HepG2 (cell line): ENCODE measurements around the gene SAMD4B. TPM values are rescaled to one million over a fixed set of nuclear protein-coding genes. Genes with fewer than 3 reads are reported as not detected.

Experiments used
- ATF5 ChIP-seq: sonication (generic); formaldehyde crosslinking; IDR thresholded peaks from 2 replicates; pipeline ENCODE4 v1.4.0; 2020; ENCODE audit warnings: mild to moderate bottlenecking, low read depth, missing genetic modification reagents
- ATF6 ChIP-seq: sonication (generic); formaldehyde crosslinking; conservative IDR thresholded peaks from 2 replicates; pipeline ENCODE4 v1.4.0; 2020; ENCODE audit warnings: missing genetic modification reagents
- EEA1 ChIP-seq: sonication (generic); formaldehyde crosslinking; IDR thresholded peaks from 2 replicates; pipeline ENCODE4 v1.5.1; 2020; ENCODE audit warnings: mild to moderate bottlenecking, missing genetic modification reagents, borderline replicate concordance
- JDP2 ChIP-seq: sonication (generic); formaldehyde crosslinking; IDR thresholded peaks from 2 replicates; pipeline ENCODE4 v1.8.1; 2022; ENCODE audit warnings: missing genetic modification reagents, borderline replicate concordance
- KIAA2018 ChIP-seq: sonication (generic); formaldehyde crosslinking; IDR thresholded peaks from 2 replicates; pipeline ENCODE4 v1.5.0; 2020; ENCODE audit warnings: mild to moderate bottlenecking, missing genetic modification reagents, borderline replicate concordance
- PAWR ChIP-seq: sonication (generic); formaldehyde crosslinking; IDR thresholded peaks from 2 replicates; pipeline ENCODE4 v1.4.0; 2020; ENCODE audit warnings: missing genetic modification reagents, mild to moderate bottlenecking, borderline replicate concordance
- SMYD3 ChIP-seq: sonication (generic); formaldehyde crosslinking; IDR thresholded peaks from 2 replicates; pipeline ENCODE4 v1.8.1; 2023; ENCODE audit warnings: mild to moderate bottlenecking, missing genetic modification reagents
- SNAI1 ChIP-seq: sonication (generic); formaldehyde crosslinking; IDR thresholded peaks from 2 replicates; pipeline ENCODE4 v1.5.0; 2020; ENCODE audit warnings: mild to moderate bottlenecking, missing genetic modification reagents, borderline replicate concordance
- ZBTB33 ChIP-seq: sonication (generic); formaldehyde crosslinking; IDR thresholded peaks from 2 replicates; pipeline ENCODE4 v1.4.0; 2020; ENCODE audit warnings: missing genetic modification reagents
- ZNF567 ChIP-seq: sonication (generic); formaldehyde crosslinking; IDR thresholded peaks from 2 replicates; pipeline ENCODE4 v1.8.1; 2023; ENCODE audit warnings: mild to moderate bottlenecking, missing genetic modification reagents, borderline replicate concordance
- ZNF770 ChIP-seq: sonication (generic); formaldehyde crosslinking; IDR thresholded peaks from 2 replicates; pipeline ENCODE4 v1.5.0; 2020; ENCODE audit warnings: mild to moderate bottlenecking, missing genetic modification reagents
- polyA plus RNA-seq, 8 experiments: library from polyadenylated mRNA; depleted of rRNA in 3 of 8; stranded (reverse) in 7 of 8; unstranded in 1 of 8; fragments of >200 nt; fragmentation: Illumina TruSeq in 4 of 8; extraction: Trizol in 4 of 8; gene quantifications; 2 replicates each; pipeline versions ENCODE4 v1.2.1 to v1.2.3, GENCODE V29; 2011 to 2016; ENCODE audit warnings: low read depth in 4 of 8, missing spikeins in 1 of 8, mixed read lengths in 1 of 8; ENCODE audit not compliant: insufficient read depth in 1 of 8
- total RNA-seq, 5 experiments: library from RNA; depleted of rRNA; stranded (reverse); fragments of >200 nt; fragmentation: Illumina TruSeq; extraction: Trizol; gene quantifications; 2 replicates each; pipeline ENCODE4 v1.2.3, GENCODE V29; 2016; ENCODE audit warnings: low read depth in 1 of 5

Gene SAMD4B
- total and polyA plus RNA-seq, 2 of the 13 experiments (the other 11 are each of a cell fraction or from before 2014, with no cell fraction given) = 26.0 to 31.8 TPM

GRCh38 chr19:39397360-39398296 is 55.4 kb downstream of the SAMD4B start (continued):
- TF ChIP-seq ZBTB33 (CRISPR knock-in tag) (peak; percentile 76), PAWR (no peak), ATF5 (CRISPR knock-in tag) (no peak), JDP2 (CRISPR knock-in tag) (no peak), SNAI1 (CRISPR knock-in tag) (no peak), KIAA2018 (no peak), EEA1 (CRISPR knock-in tag) (0 out of 2 replicates have a peak, but pooled peaks have one; percentile 52), ATF6 (CRISPR knock-in tag) (no peak; the same call in 1 of the 2 replicates), ZNF567 (CRISPR knock-in tag) (no peak), SMYD3 (CRISPR knock-in tag) (no peak), ZNF770 (peak; percentile 60; the same call in 1 of the 2 replicates)
